GM12801 (cell line): ENCODE data around the gene SPACA6.

ENCODE experiments used
- TF ChIP-seq, protein P1 (sequence below): IDR thresholded peaks from one replicate; pipeline ENCODE4 v1.5.1; 2011; ENCODE audit warnings: control low read depth; ENCODE audit not compliant: insufficient read length; ENCODE audit errors: extremely low read depth

The SPACA6 gene

DNA sequence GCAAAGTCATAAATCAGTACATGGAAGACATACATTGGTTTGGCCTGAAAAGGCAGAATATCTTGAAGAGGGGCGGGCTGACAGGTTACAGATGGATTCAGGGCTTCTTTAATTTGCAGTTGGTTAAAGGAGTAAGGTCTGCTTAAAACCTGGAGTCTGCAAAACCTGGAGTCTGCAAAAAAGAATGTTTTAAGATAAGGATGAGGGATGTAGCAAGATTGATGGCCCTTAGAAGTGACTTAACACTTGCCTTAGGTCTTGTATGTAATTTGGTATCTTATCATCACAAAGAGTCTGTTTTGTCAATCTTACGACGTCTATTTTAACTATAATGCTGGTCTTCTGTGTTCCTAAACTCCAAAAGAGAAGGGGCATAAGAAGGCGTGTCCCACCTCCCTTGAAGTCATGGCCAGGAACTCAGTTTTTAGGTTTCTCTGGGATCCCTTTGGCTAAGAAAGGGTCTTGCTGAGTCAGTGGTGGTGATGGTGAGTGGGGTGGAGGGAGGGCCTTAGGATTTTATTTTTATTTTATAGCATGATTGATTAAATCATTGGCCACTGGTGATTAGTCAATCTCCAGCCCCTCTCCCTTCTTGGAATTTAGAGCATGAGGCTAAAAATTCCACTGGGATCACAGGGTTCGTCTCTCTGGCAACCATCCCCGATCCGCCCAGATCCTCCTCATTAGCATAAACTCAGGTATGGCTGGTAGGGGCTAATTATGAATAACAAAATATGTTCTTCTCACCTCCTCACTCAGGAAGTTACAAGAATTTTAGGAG is 40.8 kb downstream of the SPACA6 start:
- TF ChIP-seq, protein P1, sequence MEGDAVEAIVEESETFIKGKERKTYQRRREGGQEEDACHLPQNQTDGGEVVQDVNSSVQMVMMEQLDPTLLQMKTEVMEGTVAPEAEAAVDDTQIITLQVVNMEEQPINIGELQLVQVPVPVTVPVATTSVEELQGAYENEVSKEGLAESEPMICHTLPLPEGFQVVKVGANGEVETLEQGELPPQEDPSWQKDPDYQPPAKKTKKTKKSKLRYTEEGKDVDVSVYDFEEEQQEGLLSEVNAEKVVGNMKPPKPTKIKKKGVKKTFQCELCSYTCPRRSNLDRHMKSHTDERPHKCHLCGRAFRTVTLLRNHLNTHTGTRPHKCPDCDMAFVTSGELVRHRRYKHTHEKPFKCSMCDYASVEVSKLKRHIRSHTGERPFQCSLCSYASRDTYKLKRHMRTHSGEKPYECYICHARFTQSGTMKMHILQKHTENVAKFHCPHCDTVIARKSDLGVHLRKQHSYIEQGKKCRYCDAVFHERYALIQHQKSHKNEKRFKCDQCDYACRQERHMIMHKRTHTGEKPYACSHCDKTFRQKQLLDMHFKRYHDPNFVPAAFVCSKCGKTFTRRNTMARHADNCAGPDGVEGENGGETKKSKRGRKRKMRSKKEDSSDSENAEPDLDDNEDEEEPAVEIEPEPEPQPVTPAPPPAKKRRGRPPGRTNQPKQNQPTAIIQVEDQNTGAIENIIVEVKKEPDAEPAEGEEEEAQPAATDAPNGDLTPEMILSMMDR: no peak

DNA sequence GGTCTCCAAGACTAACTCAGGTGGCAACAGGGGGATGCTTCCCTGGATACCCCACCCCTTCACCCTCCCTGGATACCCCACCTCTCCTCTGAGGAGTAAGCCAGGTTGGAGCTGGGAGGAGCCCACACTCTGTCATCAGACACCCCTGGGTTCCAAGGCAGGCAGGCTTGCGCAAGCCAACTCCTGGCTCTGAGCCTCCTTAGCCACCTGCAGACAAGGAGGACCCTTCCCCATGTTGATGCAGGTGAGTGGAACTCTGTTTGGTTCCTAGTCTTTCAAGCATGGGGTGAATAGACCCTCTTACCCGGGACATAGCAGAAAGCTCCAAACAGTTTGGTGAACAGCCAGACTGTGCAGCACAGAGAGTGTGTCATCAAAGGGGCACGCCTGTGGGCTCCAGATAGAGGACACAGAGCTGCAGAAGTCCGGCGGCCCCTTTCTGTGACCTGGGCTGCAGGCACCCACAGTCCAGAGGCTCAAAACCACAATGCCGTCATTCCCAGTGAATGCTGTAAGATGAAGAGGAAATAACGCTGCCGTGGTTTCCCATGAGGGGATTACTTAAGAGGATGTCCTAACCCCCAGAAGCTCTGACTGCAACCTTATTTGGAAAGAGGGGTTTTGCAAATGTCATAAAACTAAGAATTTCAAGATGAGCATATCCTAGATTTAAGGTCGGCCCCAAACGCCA is 42.8 kb downstream of the SPACA6 start:
- TF ChIP-seq, protein P1: no peak

DNA sequence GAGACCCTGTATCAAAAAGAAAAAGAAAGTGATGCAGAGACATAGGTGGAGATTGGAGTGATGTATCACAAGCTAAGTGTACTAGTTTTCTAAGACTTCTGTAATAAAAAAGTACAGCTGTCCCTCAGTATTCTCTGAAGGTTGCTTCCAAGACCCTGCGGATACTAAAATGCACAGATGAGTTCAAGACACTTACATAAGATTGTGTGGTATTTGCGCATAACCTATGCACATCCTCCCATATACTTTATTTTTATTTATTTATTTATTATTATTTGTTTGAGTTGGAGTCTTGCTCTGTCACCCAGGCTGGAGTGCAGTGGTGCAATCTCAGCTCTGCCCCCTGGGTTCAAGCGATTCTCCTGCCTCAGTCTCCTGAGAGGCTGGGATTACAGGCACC is 44.3 kb downstream of the SPACA6 start:
- TF ChIP-seq, protein P1: no peak

DNA sequence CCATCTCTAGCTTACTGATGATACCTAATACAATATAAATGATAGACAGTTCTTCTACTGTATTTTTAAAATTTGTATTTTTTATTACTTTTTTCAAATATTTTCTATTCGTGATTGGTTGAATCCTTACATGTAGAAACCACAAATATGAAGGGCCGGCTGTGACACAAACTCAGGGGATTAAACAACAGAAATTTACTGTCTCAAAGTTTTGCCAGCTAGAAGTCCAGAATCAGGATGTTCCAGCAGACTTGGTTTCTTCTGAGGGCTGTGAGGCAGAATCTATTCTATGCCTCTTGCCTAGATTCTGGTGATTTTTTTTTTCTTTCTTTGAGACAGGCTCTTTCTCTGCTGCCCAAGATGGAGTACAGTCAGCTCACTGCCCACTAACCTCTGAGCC is 44.8 kb downstream of the SPACA6 start:
- TF ChIP-seq, protein P1: no peak

DNA sequence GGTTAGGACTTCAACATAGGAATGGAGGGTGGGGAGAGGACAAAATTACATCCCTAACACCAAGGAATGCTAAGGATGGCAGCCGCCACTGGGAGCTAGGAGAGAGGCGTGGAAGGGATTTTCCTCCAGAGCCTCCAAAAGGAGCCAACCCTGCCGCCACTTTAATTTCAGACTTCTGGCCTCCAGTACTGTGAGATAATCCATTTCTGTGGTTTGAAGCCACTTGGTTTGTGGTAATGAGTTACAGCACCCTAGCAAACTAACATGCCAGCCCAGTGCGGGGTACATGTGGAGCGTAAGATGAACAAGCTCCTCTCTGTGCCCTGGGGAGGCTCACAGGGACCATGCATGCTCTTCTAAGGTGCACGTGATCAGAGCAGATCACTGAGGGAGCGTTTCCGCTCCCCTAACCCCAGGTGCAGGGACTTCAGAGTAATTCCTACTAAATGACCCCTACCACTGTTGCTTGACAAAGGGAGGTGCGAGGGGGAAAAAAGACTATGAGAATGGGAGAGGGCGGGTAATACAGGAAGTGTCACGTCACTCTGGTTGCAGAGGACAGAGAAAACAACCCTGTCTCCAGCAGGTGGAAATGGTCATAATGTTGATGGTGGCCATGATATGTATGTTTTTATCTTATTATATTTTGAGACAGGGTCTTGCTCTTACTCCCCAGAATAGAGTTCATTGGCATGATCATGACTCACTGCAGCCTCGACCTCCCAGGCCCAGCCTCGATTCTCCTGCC is 46.5 kb downstream of the SPACA6 start:
- TF ChIP-seq, protein P1: no peak

DNA sequence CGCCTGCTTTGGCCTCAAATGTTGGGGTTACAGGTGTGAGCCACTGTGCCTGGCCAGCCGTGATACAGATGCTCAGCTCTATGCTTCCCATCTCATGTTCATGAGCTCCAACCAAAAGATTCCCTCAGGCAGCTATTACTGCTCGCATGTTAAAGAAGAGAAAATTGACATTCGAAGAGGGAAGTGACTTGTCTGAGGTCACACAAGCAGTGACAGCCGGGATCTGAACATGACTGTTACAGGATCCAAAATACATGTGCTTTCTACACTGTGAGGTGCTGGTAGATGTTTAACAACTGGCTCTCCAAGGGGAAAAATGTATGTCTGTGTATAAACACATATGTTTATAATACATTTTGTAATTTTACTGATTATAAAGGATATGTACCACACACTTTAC is 47.2 kb downstream of the SPACA6 start:
- TF ChIP-seq, protein P1: no peak

DNA sequence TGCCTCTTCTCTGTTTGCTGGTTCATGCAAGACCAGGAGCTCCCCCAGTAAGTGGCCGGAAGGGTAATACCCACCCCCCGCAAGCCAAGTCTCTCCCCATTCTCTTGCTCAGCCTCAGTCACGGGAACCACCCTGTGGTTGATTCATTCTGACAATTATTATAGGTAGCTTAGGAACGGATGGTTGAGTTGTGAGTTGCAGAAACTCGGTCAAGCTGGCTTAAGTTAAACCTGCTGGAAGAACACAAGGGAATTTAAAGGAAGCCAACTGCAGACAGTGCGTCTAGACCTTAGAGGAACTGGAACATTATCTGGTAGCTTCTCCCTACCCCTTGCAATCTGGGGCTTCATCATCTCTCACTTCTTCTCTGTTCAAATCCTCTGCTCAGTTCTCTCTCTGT is 49.7 kb downstream of the SPACA6 start:
- TF ChIP-seq, protein P1: no peak
